Left kidney (tissue), 2 donors: ENCODE results near the gene PYGO1. TPM values are rescaled to one million over a fixed set of nuclear protein-coding genes. Genes with fewer than 3 reads are reported as not detected.

Experiments
- DNase-seq: peaks from one replicate; pipeline ENCODE4 v3.0.0-alpha.2; 2013
- polyA plus RNA-seq: library from polyadenylated mRNA; unstranded; fragments of 120-200 nt; gene quantifications from one replicate; pipeline ENCODE4 v1.2.1, GENCODE V29; 2013; ENCODE audit not compliant: insufficient read length

Gene PYGO1
- polyA plus RNA-seq, 1 donor: 20.9 TPM

- no peak for DNase-seq
These were observed 14.0 kb downstream of the PYGO1 start for GRCh38 chr15:55574096-55574495.

- DNase-seq: no peak
These were observed 14.9 kb downstream of the PYGO1 start for GRCh38 chr15:55573224-55573623.

- no peak for DNase-seq
These were observed 23.6 kb downstream of the PYGO1 start for GRCh38 chr15:55564347-55565145.

- no peak for DNase-seq
These were observed 25.5 kb downstream of the PYGO1 start for GRCh38 chr15:55562601-55563000.

GRCh38 chr15:55555089-55555488 is 33.1 kb downstream of the PYGO1 start:
- no peak for DNase-seq

GRCh38 chr15:55552926-55553325 is 35.2 kb downstream of the PYGO1 start:
- DNase-seq: no peak

- no peak for DNase-seq
These were observed 35.7 kb downstream of the PYGO1 start for GRCh38 chr15:55552451-55552850.

- no peak for DNase-seq
These were observed 38.8 kb downstream of the PYGO1 start for GRCh38 chr15:55549305-55549704.

- DNase-seq: no peak
These were observed 41.4 kb downstream of the PYGO1 start for GRCh38 chr15:55546718-55547117.

GRCh38 chr15:55535436-55535835 is 52.7 kb downstream of the PYGO1 start:
- no peak for DNase-seq

GRCh38 chr15:55532944-55533343 is 55.2 kb downstream of the PYGO1 start:
- no peak for DNase-seq

- DNase-seq: no peak
These were observed 57.3 kb downstream of the PYGO1 start for GRCh38 chr15:55530861-55531313.

GRCh38 chr15:55528812-55529211 is 59.3 kb downstream of the PYGO1 start:
- DNase-seq: no peak

GRCh38 chr15:55527150-55527549 is 61.0 kb downstream of the PYGO1 start:
- no peak for DNase-seq

- DNase-seq: no peak
These were observed 61.5 kb downstream of the PYGO1 start for GRCh38 chr15:55526559-55527036.

- no peak for DNase-seq
These were observed 65.2 kb downstream of the PYGO1 start for GRCh38 chr15:55522742-55523450.

GRCh38 chr15:55518641-55519040 is 69.5 kb downstream of the PYGO1 start:
- no peak for DNase-seq

- no peak for DNase-seq
These were observed 70.1 kb downstream of the PYGO1 start for GRCh38 chr15:55518009-55518408.

GRCh38 chr15:55515991-55516776 is 72.0 kb downstream of the PYGO1 start:
- DNase-seq: no peak

- no peak for DNase-seq
These were observed 72.7 kb downstream of the PYGO1 start for GRCh38 chr15:55515491-55515890.

- DNase-seq: no peak
These were observed 73.7 kb downstream of the PYGO1 start for GRCh38 chr15:55514414-55514850.

GRCh38 chr15:55513621-55514413 is 74.3 kb downstream of the PYGO1 start:
- DNase-seq: peak; percentile 35
